ENCODE data around the gene ARHGEF19. TPM values are rescaled to one million over a fixed set of nuclear protein-coding genes. Genes with fewer than 3 reads are reported as not detected.

Gene ARHGEF19
- total and polyA plus RNA-seq, 2 of the 4 experiments (the other 2 are of a cell fraction): 4.5 to 16.8 TPM

- Histone ChIP-seq H3K56ac (ENCODE audit: extremely low read depth, insufficient read depth, low read length) (no peak overlapping the region), H4K5ac (ENCODE audit: low read depth, low read length) (peak overlapping the region; percentile 62), H3K18ac (ENCODE audit: low read depth, low read length) (no peak overlapping the region), H3K9me1 (ENCODE audit: insufficient read depth, low read length) (0 out of 2 replicates have a peak, but pooled peaks cover 5% of the 10 kb centered on the region), H3K27ac (ENCODE audit: insufficient read depth, low read length) (no peak overlapping the region), H2AFZ (replicated peaks; ENCODE audit: low read length, poor library complexity) (peak overlapping the region; percentile 98), H2AK9ac (replicated peaks; ENCODE audit: low read depth, low read length, poor library complexity) (peak overlapping the region; percentile 88), H3K23ac (ENCODE audit: low read depth, low read length) (peak overlapping the region; percentile 92; the same call in 1 of the 2 replicates), H3K4ac (ENCODE audit: low read depth, low read length) (peak overlapping the region; percentile 76), H2AK5ac (ENCODE audit: low read depth, low read length) (no peak overlapping the region; the same call in 1 of the 2 replicates), H3K4me2 (ENCODE audit: low read depth, low read length) (peak overlapping the region; percentile 86), H3K79me1 (ENCODE audit: low read depth in 1 of 2, low read length in 2 of 2) (no peaks in the 10 kb centered on the region), H2BK20ac (ENCODE audit: low read depth, low read length) (no peak overlapping the region), H3K9ac (ENCODE audit: low read depth, low read length) (peak overlapping the region; percentile 41; the same call in 1 of the 2 replicates), H3K14ac (replicated peaks; ENCODE audit: low read depth, low read length) (peak overlapping the region; percentile 84; the same call in 1 of the 2 replicates), H4K8ac (ENCODE audit: low read depth in 2 of 2, low read length in 2 of 2) (peak overlapping the region; percentile 65 to 89; a peak in 2 of 4 replicates), H3K36me3 (ENCODE audit: control insufficient read depth, insufficient read depth, low read length) (no peaks in the 10 kb centered on the region), H4K20me1 (ENCODE audit: insufficient read depth, low read length) (no peaks in the 10 kb centered on the region), H3K27me3 (ENCODE audit: control insufficient read depth, insufficient read depth, low read length) (peaks cover 2% of the 10 kb centered on the region; the same call in 1 of the 2 replicates), H3K4me1 (ENCODE audit: control insufficient read depth, insufficient read depth, low read length) (no peaks in the 10 kb centered on the region), H3K9me3 (ENCODE audit: control insufficient read depth, insufficient read depth, low read length) (no peaks in the 10 kb centered on the region), H2BK15ac (ENCODE audit: low read depth, low read length) (no peak overlapping the region), H2BK5ac (ENCODE audit: low read depth, low read length, poor library complexity, severe bottlenecking) (no peak overlapping the region), H4K91ac (ENCODE audit: insufficient read depth, low read depth, low read length) (peak overlapping the region; percentile 51; the same call in 1 of the 2 replicates), H3K4me3 (ENCODE audit: insufficient read depth, low read depth, low read length) (peak overlapping the region; percentile 65), H2BK120ac (ENCODE audit: low read depth, low read length) (peak overlapping the region; percentile 50; the same call in 1 of the 2 replicates)
- BruUV-seq (replicated peaks): no TSS peak
- peak; percentile 93 for DNase-seq
- ATAC-seq (ENCODE audit: low read depth): peak; percentile 100
- intact Hi-C loops (cut with micrococcal nuclease): loop anchor here (2.0 kb wide), 1 partner anchor 20 kb away; the partner anchor contains the start of gene CPLANE2
- WGBS, 2 experiments (ENCODE audit: extremely low coverage in 2 of 2, insufficient read length in 1 of 2): 4% methylated on average over 20 of the region's 46 CpGs; no CpG with 5 or more reads in 1 of the 2 experiments
- in situ Hi-C loops (cut with MboI; ENCODE audit: low sequenced_read_pairs): no loop called here
- TF ChIP-seq MXI1 (IDR thresholded peaks at IDR 0.05; ENCODE audit: borderline replicate concordance, low read depth, low read length): peak; percentile 54; the same call in 1 of the 2 replicates
- TF ChIP-seq FOS (IDR thresholded peaks at IDR 0.05; ENCODE audit: low read depth, low read length): no peak
- TF ChIP-seq MAZ (IDR thresholded peaks at IDR 0.05; ENCODE audit: borderline replicate concordance, low read depth, low read length): peak; percentile 95; the same call in 1 of the 2 replicates
- no peak for TF ChIP-seq ELK1 (IDR thresholded peaks at IDR 0.05; ENCODE audit: borderline replicate concordance, low read depth, low read length)
- ChIA-PET POLR2A (ENCODE audit: unreplicated experiment) (interaction anchor here (0.5 to 0.9 kb wide), 4 partner anchors 10 to 85 kb away, joined by 3 to 21 read pairs (median 4); partner anchors contain the start of gene CPLANE2), CTCF (interaction anchor here (0.7 kb wide), 1 partner anchor 522 kb away, joined by 3 read pairs; no protein-coding TSS in a partner anchor)
- dilution Hi-C loops (cut with HindIII; ENCODE audit: low sequenced_read_pairs, unreplicated experiment): no loop called here
Measured at GRCh38 chr1:16217061-16217785, 4.8 kb upstream of the ARHGEF19 start.
